ENCODE data around the gene ITGA8. TPM values are rescaled to one million over a fixed set of nuclear protein-coding genes. Genes with fewer than 3 reads are reported as not detected.
A peak's percentile ranks its signal among the peaks of the same experiment; 100 is the strongest.
"Not testable (repeated sequence)": the region's sequence is repeated elsewhere in the genome, so short reads cannot be mapped to it uniquely, and the experiment has no call there.

The ITGA8 gene
- total RNA-seq, 3 donors from 2014 or later = 2.2 to 3.4 (median 2.5) TPM

DNA sequence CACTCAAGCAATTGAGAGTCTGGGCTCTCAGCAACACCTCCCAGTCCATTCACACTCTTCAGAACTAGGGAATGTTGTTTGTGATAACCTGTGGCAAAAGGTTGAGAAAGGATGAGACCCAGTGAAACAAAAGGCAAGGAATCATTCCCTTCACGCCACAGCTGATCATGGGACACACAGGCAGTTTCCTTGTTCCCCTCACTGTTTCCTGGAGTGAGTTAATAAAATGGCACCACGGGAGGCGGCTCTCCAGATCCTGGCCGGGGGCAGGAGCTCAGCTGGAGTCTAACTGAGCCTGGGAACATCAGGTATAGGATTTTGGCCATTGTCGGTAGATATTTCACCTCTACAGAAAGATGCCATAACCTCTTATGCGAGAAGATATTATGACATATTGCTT, 241.3 kb downstream of the ITGA8 start:
- H3K4me3 ChIP-seq = no peak overlapping the region
- TF ChIP-seq, protein P1, sequence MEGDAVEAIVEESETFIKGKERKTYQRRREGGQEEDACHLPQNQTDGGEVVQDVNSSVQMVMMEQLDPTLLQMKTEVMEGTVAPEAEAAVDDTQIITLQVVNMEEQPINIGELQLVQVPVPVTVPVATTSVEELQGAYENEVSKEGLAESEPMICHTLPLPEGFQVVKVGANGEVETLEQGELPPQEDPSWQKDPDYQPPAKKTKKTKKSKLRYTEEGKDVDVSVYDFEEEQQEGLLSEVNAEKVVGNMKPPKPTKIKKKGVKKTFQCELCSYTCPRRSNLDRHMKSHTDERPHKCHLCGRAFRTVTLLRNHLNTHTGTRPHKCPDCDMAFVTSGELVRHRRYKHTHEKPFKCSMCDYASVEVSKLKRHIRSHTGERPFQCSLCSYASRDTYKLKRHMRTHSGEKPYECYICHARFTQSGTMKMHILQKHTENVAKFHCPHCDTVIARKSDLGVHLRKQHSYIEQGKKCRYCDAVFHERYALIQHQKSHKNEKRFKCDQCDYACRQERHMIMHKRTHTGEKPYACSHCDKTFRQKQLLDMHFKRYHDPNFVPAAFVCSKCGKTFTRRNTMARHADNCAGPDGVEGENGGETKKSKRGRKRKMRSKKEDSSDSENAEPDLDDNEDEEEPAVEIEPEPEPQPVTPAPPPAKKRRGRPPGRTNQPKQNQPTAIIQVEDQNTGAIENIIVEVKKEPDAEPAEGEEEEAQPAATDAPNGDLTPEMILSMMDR (IDR thresholded peaks at IDR 0.05) = no peak
- no peaks in the 10 kb centered on the region for H3K9me3 ChIP-seq
- peak in 2 of 3 donors; percentile 26 to 33 for DNase-seq
- ATAC-seq = peak; percentile 77
- H3K36me3 ChIP-seq (ENCODE audit: low read depth) = no peaks in the 10 kb centered on the region
- peaks cover 9% of the 10 kb centered on the region for H3K4me1 ChIP-seq (ENCODE audit: low read depth)
- intact Hi-C loops (cut with DNase I, micrococcal nuclease) = no loop called here

- H3K4me3 ChIP-seq = no peak overlapping the region
- ATAC-seq (peak; percentile 61), DNase-seq (peak in 2 of 3 donors; percentile 35 to 42)
- TF ChIP-seq, protein P1 (IDR thresholded peaks at IDR 0.05) = no peak
- peaks cover 9% of the 10 kb centered on the region for H3K4me1 ChIP-seq (ENCODE audit: low read depth)
- H3K9me3 ChIP-seq = no peaks in the 10 kb centered on the region
- intact Hi-C loops (cut with DNase I, micrococcal nuclease) = no loop called here
- no peaks in the 10 kb centered on the region for H3K36me3 ChIP-seq (ENCODE audit: low read depth)
Measured at GRCh38 chr10:15476337-15476736, 243.4 kb downstream of the ITGA8 start.

- intact Hi-C loops (cut with DNase I, micrococcal nuclease); H3K4me3 ChIP-seq; H3K9me3 ChIP-seq; DNase-seq; H3K4me1 ChIP-seq (ENCODE audit: low read depth); ATAC-seq; H3K36me3 ChIP-seq (ENCODE audit: low read depth): not testable (repeated sequence)
Measured at GRCh38 chr10:15475439-15475838, 244.3 kb downstream of the ITGA8 start.

GRCh38 chr10:15474671-15475070, 245.1 kb downstream of the ITGA8 start:
- intact Hi-C loops (cut with DNase I, micrococcal nuclease) = no loop called here
- TF ChIP-seq, protein P1 (IDR thresholded peaks at IDR 0.05) = no peak
- Histone ChIP-seq H3K9me3 (no peaks in the 10 kb centered on the region), H3K36me3 (ENCODE audit: low read depth) (no peaks in the 10 kb centered on the region), H3K4me1 (ENCODE audit: low read depth) (peaks cover 7% of the 10 kb centered on the region), H3K4me3 (no peak overlapping the region)
- ATAC-seq = no peak
- no peak for DNase-seq

DNA sequence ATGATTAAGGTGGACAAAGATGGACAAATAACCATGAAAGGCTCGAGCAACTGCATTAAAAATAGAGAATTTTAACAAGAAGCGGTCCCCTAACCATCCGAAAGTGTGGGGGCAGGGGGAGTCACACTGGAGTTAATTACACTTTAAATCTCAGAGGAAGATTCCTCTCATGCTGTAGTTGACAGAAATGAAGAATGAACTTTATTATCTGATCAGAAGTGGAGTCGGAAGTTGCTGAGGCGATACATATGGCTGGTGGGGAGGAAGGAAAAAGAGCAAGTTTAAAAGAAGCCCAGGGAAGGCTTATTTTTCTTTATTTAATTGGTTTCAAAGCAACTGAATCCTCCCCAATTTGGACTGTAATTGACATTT, 246.3 kb downstream of the ITGA8 start:
- Histone ChIP-seq H3K36me3 (ENCODE audit: low read depth) (no peaks in the 10 kb centered on the region), H3K4me3 (no peak overlapping the region), H3K4me1 (ENCODE audit: low read depth) (peaks cover 5% of the 10 kb centered on the region), H3K9me3 (no peaks in the 10 kb centered on the region)
- intact Hi-C loops (cut with DNase I, micrococcal nuclease) = no loop called here
- DNase-seq = no peak
- TF ChIP-seq, protein P1 (IDR thresholded peaks at IDR 0.05) = no peak
- ATAC-seq = no peak

GRCh38 chr10:15472431-15473395, 247.0 kb downstream of the ITGA8 start:
- TF ChIP-seq, protein P1 (IDR thresholded peaks at IDR 0.05) = no peak
- peak; percentile 17 for ATAC-seq
- peaks cover 5% of the 10 kb centered on the region for H3K4me1 ChIP-seq (ENCODE audit: low read depth)
- intact Hi-C loops (cut with DNase I, micrococcal nuclease) = no loop called here
- no peak overlapping the region for H3K4me3 ChIP-seq
- H3K36me3 ChIP-seq (ENCODE audit: low read depth) = no peaks in the 10 kb centered on the region
- no peak for DNase-seq
- H3K9me3 ChIP-seq = no peaks in the 10 kb centered on the region

All from mucosa of descending colon (tissue), 3 donors.